ENCODE results near the gene LRP8. TPM values are rescaled to one million over a fixed set of nuclear protein-coding genes. Genes with fewer than 3 reads are reported as not detected.

The LRP8 gene
- total RNA-seq, 1 experiment from 2014 or later, result 56.3 TPM

GRCh38 chr1:53317646-53318539 lies 10.0 kb downstream of the LRP8 start:
- POLR2A ChIA-PET, result no interaction called here
- H3K79me2 ChIP-seq (ENCODE audit: insufficient read depth, low read length), result peaks cover 82% of the 10 kb centered on the region
- BruUV-seq (replicated peaks), result no TSS peak

GRCh38 chr1:53316766-53317581 lies 10.9 kb downstream of the LRP8 start:
- Histone ChIP-seq H3K9ac (ENCODE audit: low read length) (no peak overlapping the region), H3K9me3 (ENCODE audit: control insufficient read depth in 1 of 2, insufficient read depth in 1 of 2, low read depth in 1 of 2, low read length in 2 of 2) (no peaks in the 10 kb centered on the region), H3K79me2 (ENCODE audit: insufficient read depth, low read length) (peaks cover 82% of the 10 kb centered on the region), H3K4me2 (ENCODE audit: low read length) (no peak overlapping the region), H4K20me1 (ENCODE audit: insufficient read depth) (no peaks in the 10 kb centered on the region), H3K9me2 (ENCODE audit: insufficient read depth) (no peaks in the 10 kb centered on the region), H2AFZ (ENCODE audit: low read depth, low read length, poor library complexity, severe bottlenecking) (no peak overlapping the region), H3K27ac (ENCODE audit: low read depth, low read length) (no peak overlapping the region), H3K27me3 (ENCODE audit: insufficient read depth, low read length) (no peaks in the 10 kb centered on the region), H3K4me3 (replicated peaks in 1 of 2; ENCODE audit: low read depth in 1 of 2, low read length in 2 of 2) (no peak overlapping the region), H3K36me3 (ENCODE audit: control insufficient read depth in 1 of 2, insufficient read depth in 2 of 2, low read length in 2 of 2) (peaks cover 2 to 27% of the 10 kb centered on the region in 2 experiments; a peak in 1 of 4 replicates), H3K4me1 (ENCODE audit: control insufficient read depth in 1 of 2, insufficient read depth in 2 of 2, low read length in 2 of 2) (no peaks in the 10 kb centered on the region)
- CTCF ChIA-PET, result no interaction called here
- no peak for DNase-seq (ENCODE audit: low read depth, low spot score)
- BruUV-seq (replicated peaks), result no TSS peak
- ATAC-seq, result no peak
- RAD21 ChIA-PET (ENCODE audit: low non-redundant PET in 1 of 2, low total read pairs in 2 of 2, uncharacterized antibody in 2 of 2, unreplicated experiment in 2 of 2), result no interaction called here
- POLR2A ChIA-PET, result no interaction called here
- intact Hi-C loops (cut with micrococcal nuclease), result no loop called here
- TF ChIP-seq SRF (IDR thresholded peaks at IDR 0.05; ENCODE audit: low read depth) (no peak), ZFX (IDR thresholded peaks at IDR 0.05) (no peak), CEBPB (IDR thresholded peaks at IDR 0.05; ENCODE audit: low read depth) (no peak), EGR1 (IDR thresholded peaks at IDR 0.05; ENCODE audit: low read depth) (no peak), CTCF (IDR thresholded peaks at IDR 0.05 in 2 of 3, conservative IDR thresholded peaks at IDR 0.05 in 1 of 3; ENCODE audit: borderline replicate concordance in 1 of 3, insufficient read depth in 1 of 3, low read depth in 2 of 3, low read length in 2 of 3) (no peak), TCF7L2 (IDR thresholded peaks at IDR 0.05; ENCODE audit: borderline replicate concordance, extremely low read depth, insufficient read depth, insufficient read length) (no peak), RAD21 (IDR thresholded peaks at IDR 0.05; ENCODE audit: low read depth) (no peak), POLR2AphosphoS5 (IDR thresholded peaks at IDR 0.05; ENCODE audit: low read depth, low read length) (no peak), YY1 (IDR thresholded peaks at IDR 0.05; ENCODE audit: extremely low read depth, insufficient replicate concordance, low read depth, low read length) (no peak), REST (IDR thresholded peaks at IDR 0.05; ENCODE audit: low read depth) (no peak)

More at GRCh38 chr1:53317646-53318539, 10.0 kb downstream of the LRP8 start:
- Histone ChIP-seq H3K9me2 (ENCODE audit: insufficient read depth) (no peaks in the 10 kb centered on the region), H3K4me3 (replicated peaks in 1 of 2; ENCODE audit: low read depth in 1 of 2, low read length in 2 of 2) (no peak overlapping the region), H3K9ac (ENCODE audit: low read length) (no peak overlapping the region), H3K9me3 (ENCODE audit: control insufficient read depth in 1 of 2, insufficient read depth in 1 of 2, low read depth in 1 of 2, low read length in 2 of 2) (no peaks in the 10 kb centered on the region), H3K4me2 (ENCODE audit: low read length) (no peak overlapping the region), H3K27ac (ENCODE audit: low read depth, low read length) (no peak overlapping the region), H2AFZ (ENCODE audit: low read depth, low read length, poor library complexity, severe bottlenecking) (no peak overlapping the region), H4K20me1 (ENCODE audit: insufficient read depth) (no peaks in the 10 kb centered on the region), H3K27me3 (ENCODE audit: insufficient read depth, low read length) (no peaks in the 10 kb centered on the region), H3K4me1 (ENCODE audit: control insufficient read depth in 1 of 2, insufficient read depth in 2 of 2, low read length in 2 of 2) (no peaks in the 10 kb centered on the region), H3K36me3 (ENCODE audit: control insufficient read depth in 1 of 2, insufficient read depth in 2 of 2, low read length in 2 of 2) (peaks cover 4 to 32% of the 10 kb centered on the region in 2 experiments; a peak in 1 of 4 replicates)
- DNase-seq (ENCODE audit: low read depth, low spot score), result no peak
- ATAC-seq, result no peak
- TF ChIP-seq MAX (IDR thresholded peaks at IDR 0.05) (no peak), JUND (IDR thresholded peaks at IDR 0.05) (no peak)
- RAD21 ChIA-PET (ENCODE audit: low non-redundant PET in 1 of 2, low total read pairs in 2 of 2, uncharacterized antibody in 2 of 2, unreplicated experiment in 2 of 2), result no interaction called here
- intact Hi-C loops (cut with micrococcal nuclease), result no loop called here
- CTCF ChIA-PET, result no interaction called here
